ENCODE measurements around the gene ARRDC4.
"Not testable (repeated sequence)": the region's sequence is repeated elsewhere in the genome, so short reads cannot be mapped to it uniquely, and the experiment has no call there.

ARRDC4 gene

GRCh38 chr15:97981058-97981457, 20.6 kb downstream of the ARRDC4 start:
- no peaks in the 10 kb centered on the region for H4K20me1 ChIP-seq (ENCODE audit: low read depth, low read length)
- no peaks in the 10 kb centered on the region for H3K27me3 ChIP-seq (ENCODE audit: low read length)
- no peaks in the 10 kb centered on the region for H3K9me2 ChIP-seq (replicated peaks; ENCODE audit: insufficient read depth, low read length)
- H3K36me3 ChIP-seq (ENCODE audit: low read length) = no peaks in the 10 kb centered on the region
- no peak overlapping the region for H3K4me3 ChIP-seq (ENCODE audit: insufficient read depth, low read length, poor library complexity, severe bottlenecking)
- H3K27ac ChIP-seq (ENCODE audit: low read depth, low read length) = no peak overlapping the region
- no peaks in the 10 kb centered on the region for H3K79me2 ChIP-seq (ENCODE audit: insufficient read depth, low read length)
- TF ChIP-seq EZH2phosphoT487 (conservative IDR thresholded peaks at IDR 0.05; ENCODE audit: low read length) (no peak), CTCF (IDR thresholded peaks at IDR 0.05; ENCODE audit: insufficient read depth, low read length, poor library complexity, severe bottlenecking) (no peak)
- no peaks in the 10 kb centered on the region for H3F3A ChIP-seq (ENCODE audit: insufficient read depth)
- no peak overlapping the region for H3K9ac ChIP-seq (ENCODE audit: low read length)
- no peak overlapping the region for H3K4me2 ChIP-seq (ENCODE audit: low read depth, low read length, poor library complexity, severe bottlenecking)
- no peaks in the 10 kb centered on the region for H3K9me3 ChIP-seq (ENCODE audit: insufficient read depth, low read length)
- H2AFZ ChIP-seq (ENCODE audit: low read depth, low read length, severe bottlenecking) = no peak overlapping the region

- H3K9ac ChIP-seq (ENCODE audit: low read length) = no peak overlapping the region
- no peaks in the 10 kb centered on the region for H3K36me3 ChIP-seq (ENCODE audit: low read length)
- no peaks in the 10 kb centered on the region for H3K9me3 ChIP-seq (ENCODE audit: insufficient read depth, low read length)
- no peaks in the 10 kb centered on the region for H4K20me1 ChIP-seq (ENCODE audit: low read depth, low read length)
- H3K27me3 ChIP-seq (ENCODE audit: low read length) = no peaks in the 10 kb centered on the region
- no peaks in the 10 kb centered on the region for H3K9me2 ChIP-seq (replicated peaks; ENCODE audit: insufficient read depth, low read length)
- no peak overlapping the region for H3K27ac ChIP-seq (ENCODE audit: low read depth, low read length)
- H3K79me2 ChIP-seq (ENCODE audit: insufficient read depth, low read length) = no peaks in the 10 kb centered on the region
- TF ChIP-seq CTCF (IDR thresholded peaks at IDR 0.05; ENCODE audit: insufficient read depth, low read length, poor library complexity, severe bottlenecking) (no peak), EZH2phosphoT487 (conservative IDR thresholded peaks at IDR 0.05; ENCODE audit: low read length) (no peak)
- no peak overlapping the region for H3K4me2 ChIP-seq (ENCODE audit: low read depth, low read length, poor library complexity, severe bottlenecking)
- H3F3A ChIP-seq (ENCODE audit: insufficient read depth) = no peaks in the 10 kb centered on the region
- no peak overlapping the region for H2AFZ ChIP-seq (ENCODE audit: low read depth, low read length, severe bottlenecking)
- H3K4me3 ChIP-seq (ENCODE audit: insufficient read depth, low read length, poor library complexity, severe bottlenecking) = no peak overlapping the region
Measured at GRCh38 chr15:97981758-97982157, 21.3 kb downstream of the ARRDC4 start.

- Histone ChIP-seq H4K20me1 (ENCODE audit: low read depth, low read length) (no peaks in the 10 kb centered on the region), H3K9ac (ENCODE audit: low read length) (no peak overlapping the region), H3F3A (ENCODE audit: insufficient read depth) (no peaks in the 10 kb centered on the region), H3K9me3 (ENCODE audit: insufficient read depth, low read length) (peaks cover 4% of the 10 kb centered on the region; the same call in 1 of the 2 replicates), H3K27me3 (ENCODE audit: low read length) (no peaks in the 10 kb centered on the region), H2AFZ (ENCODE audit: low read depth, low read length, severe bottlenecking) (no peak overlapping the region), H3K4me3 (ENCODE audit: insufficient read depth, low read length, poor library complexity, severe bottlenecking) (no peak overlapping the region), H3K79me2 (ENCODE audit: insufficient read depth, low read length) (no peaks in the 10 kb centered on the region), H3K36me3 (ENCODE audit: low read length) (no peaks in the 10 kb centered on the region), H3K4me2 (ENCODE audit: low read depth, low read length, poor library complexity, severe bottlenecking) (no peak overlapping the region), H3K9me2 (replicated peaks; ENCODE audit: insufficient read depth, low read length) (no peaks in the 10 kb centered on the region), H3K27ac (ENCODE audit: low read depth, low read length) (no peak overlapping the region)
- no peak for TF ChIP-seq EZH2phosphoT487 (conservative IDR thresholded peaks at IDR 0.05; ENCODE audit: low read length)
- TF ChIP-seq CTCF (IDR thresholded peaks at IDR 0.05; ENCODE audit: insufficient read depth, low read length, poor library complexity, severe bottlenecking) = no peak
Measured at GRCh38 chr15:97984157-97984556, 23.7 kb downstream of the ARRDC4 start.

- not testable (repeated sequence) for H3K9ac ChIP-seq (ENCODE audit: low read length); H3K27ac ChIP-seq (ENCODE audit: low read depth, low read length); H3K9me2 ChIP-seq (replicated peaks; ENCODE audit: insufficient read depth, low read length); H2AFZ ChIP-seq (ENCODE audit: low read depth, low read length, severe bottlenecking); H3K4me2 ChIP-seq (ENCODE audit: low read depth, low read length, poor library complexity, severe bottlenecking); H3F3A ChIP-seq (ENCODE audit: insufficient read depth); H3K27me3 ChIP-seq (ENCODE audit: low read length); H3K36me3 ChIP-seq (ENCODE audit: low read length); H3K79me2 ChIP-seq (ENCODE audit: insufficient read depth, low read length); H3K4me3 ChIP-seq (ENCODE audit: insufficient read depth, low read length, poor library complexity, severe bottlenecking); H4K20me1 ChIP-seq (ENCODE audit: low read depth, low read length); H3K9me3 ChIP-seq (ENCODE audit: insufficient read depth, low read length)
Measured at GRCh38 chr15:97985979-97986378, 25.5 kb downstream of the ARRDC4 start.
